Measurements from ENCODE around the gene TMEM169.

DNA sequence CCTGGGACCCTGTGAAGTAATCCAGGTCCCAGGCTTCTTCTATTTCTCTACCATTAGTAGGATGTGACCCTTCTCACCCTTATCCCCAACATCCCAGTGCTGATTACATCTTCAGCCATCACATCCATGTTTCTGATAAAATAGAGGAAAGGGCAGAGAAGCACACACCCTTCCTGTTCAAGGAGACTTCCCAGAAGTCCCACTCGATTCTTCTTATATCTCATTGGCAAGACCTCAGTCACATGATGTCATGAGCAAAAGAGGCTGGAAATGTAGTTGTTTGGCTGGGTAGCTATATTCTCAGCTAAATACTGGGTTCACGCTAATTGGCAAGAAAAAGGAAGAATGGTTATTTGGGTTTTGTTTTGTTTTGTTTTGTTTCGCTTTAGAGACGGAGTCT lies 19.4 kb downstream of the TMEM169 start:
- TF ChIP-seq, protein P1, sequence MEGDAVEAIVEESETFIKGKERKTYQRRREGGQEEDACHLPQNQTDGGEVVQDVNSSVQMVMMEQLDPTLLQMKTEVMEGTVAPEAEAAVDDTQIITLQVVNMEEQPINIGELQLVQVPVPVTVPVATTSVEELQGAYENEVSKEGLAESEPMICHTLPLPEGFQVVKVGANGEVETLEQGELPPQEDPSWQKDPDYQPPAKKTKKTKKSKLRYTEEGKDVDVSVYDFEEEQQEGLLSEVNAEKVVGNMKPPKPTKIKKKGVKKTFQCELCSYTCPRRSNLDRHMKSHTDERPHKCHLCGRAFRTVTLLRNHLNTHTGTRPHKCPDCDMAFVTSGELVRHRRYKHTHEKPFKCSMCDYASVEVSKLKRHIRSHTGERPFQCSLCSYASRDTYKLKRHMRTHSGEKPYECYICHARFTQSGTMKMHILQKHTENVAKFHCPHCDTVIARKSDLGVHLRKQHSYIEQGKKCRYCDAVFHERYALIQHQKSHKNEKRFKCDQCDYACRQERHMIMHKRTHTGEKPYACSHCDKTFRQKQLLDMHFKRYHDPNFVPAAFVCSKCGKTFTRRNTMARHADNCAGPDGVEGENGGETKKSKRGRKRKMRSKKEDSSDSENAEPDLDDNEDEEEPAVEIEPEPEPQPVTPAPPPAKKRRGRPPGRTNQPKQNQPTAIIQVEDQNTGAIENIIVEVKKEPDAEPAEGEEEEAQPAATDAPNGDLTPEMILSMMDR (IDR thresholded peaks at IDR 0.05) = no peak
- TF ChIP-seq POLR2A (IDR thresholded peaks at IDR 0.05) = no peak

All from thyroid gland (tissue), 4 donors.